Testis (tissue), 2 donors: ENCODE data around the gene ARSD.

Experiments
- POLR2A ChIP-seq: fragments of 450-650 bp; IDR thresholded peaks from one replicate; pipeline ENCODE4 v1.6.1; 2017; ENCODE audit warnings: antibody characterized with exemption, mild to moderate bottlenecking, moderate library complexity
- TF ChIP-seq, protein P1 (sequence below), 3 experiments: fragments of 450-650 bp in 2 of 3; fragments of 200-600 bp in 1 of 3; sonication (generic) in 1 of 3; IDR thresholded peaks; one replicate each; pipeline ENCODE4 v1.5.1; 2016 to 2019; ENCODE audit warnings: antibody characterized with exemption in 3 of 3, mild to moderate bottlenecking in 2 of 3, moderate library complexity in 1 of 3

DNA sequence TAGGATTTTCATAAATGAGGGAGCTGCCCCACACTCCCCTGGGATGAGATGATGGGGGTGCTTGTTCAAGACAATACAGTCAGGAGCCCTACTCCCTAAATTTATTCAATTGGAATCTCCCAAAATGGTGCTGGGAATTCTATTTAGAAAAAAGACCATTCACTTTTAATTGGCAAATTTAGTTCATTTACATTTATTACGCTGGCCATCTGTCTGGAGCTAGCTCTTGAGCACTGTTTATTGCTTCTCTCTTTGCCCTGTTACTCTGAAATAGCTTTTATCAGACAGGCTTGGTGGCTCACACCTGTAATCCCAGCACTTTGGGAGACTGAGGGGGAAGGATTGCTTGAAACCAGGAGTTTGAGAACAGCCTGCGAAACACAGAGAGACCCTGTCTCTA is 2.0 kb upstream of the ARSD start:
- TF ChIP-seq, protein P1, sequence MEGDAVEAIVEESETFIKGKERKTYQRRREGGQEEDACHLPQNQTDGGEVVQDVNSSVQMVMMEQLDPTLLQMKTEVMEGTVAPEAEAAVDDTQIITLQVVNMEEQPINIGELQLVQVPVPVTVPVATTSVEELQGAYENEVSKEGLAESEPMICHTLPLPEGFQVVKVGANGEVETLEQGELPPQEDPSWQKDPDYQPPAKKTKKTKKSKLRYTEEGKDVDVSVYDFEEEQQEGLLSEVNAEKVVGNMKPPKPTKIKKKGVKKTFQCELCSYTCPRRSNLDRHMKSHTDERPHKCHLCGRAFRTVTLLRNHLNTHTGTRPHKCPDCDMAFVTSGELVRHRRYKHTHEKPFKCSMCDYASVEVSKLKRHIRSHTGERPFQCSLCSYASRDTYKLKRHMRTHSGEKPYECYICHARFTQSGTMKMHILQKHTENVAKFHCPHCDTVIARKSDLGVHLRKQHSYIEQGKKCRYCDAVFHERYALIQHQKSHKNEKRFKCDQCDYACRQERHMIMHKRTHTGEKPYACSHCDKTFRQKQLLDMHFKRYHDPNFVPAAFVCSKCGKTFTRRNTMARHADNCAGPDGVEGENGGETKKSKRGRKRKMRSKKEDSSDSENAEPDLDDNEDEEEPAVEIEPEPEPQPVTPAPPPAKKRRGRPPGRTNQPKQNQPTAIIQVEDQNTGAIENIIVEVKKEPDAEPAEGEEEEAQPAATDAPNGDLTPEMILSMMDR (IDR thresholded peaks at IDR 0.05), result no peak
- no peak for TF ChIP-seq POLR2A
